ENCODE data around the gene DCTPP1. TPM values are rescaled to one million over a fixed set of nuclear protein-coding genes. Genes with fewer than 3 reads are reported as not detected.

The DCTPP1 gene
- total RNA-seq, 1 donor, result 13.8 TPM

DNA sequence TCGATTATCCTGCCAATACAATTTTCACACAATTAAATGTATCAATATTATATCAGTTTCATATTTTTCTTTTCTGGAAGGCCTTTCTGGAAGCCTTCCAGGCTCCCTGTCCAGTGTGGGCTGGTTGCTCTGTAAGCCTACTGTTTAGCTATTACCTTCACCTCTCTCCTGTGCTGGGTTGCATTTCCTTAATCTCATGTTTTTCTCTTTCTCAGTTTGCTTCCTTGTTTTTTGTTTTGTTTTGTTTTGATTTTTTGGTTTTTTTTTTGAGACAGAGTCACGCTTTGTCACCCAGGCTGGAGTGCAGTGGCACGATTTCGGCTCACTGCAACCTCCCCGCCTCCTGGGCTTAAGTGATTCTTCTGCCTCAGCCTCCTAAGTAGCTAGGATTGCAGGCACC lies 9.0 kb upstream of the DCTPP1 start:
- Histone ChIP-seq H3K4me1 (ENCODE audit: insufficient read depth, low read length) (no peaks in the 10 kb centered on the region), H3K27ac (ENCODE audit: low read depth, low read length) (no peak overlapping the region), H2AFZ (ENCODE audit: low read length) (no peak overlapping the region), H3K4me3 (ENCODE audit: insufficient read depth, low read length) (no peak overlapping the region), H3K27me3 (ENCODE audit: insufficient read depth, low read length) (no peaks in the 10 kb centered on the region), H3K36me3 (ENCODE audit: insufficient read depth, low read length) (peaks cover 4% of the 10 kb centered on the region), H3K4me2 (ENCODE audit: insufficient read depth, low read length) (no peak overlapping the region), H3K79me2 (ENCODE audit: insufficient read depth, low read length) (no peaks in the 10 kb centered on the region), H3K9me3 (ENCODE audit: low read depth, low read length) (no peaks in the 10 kb centered on the region), H4K20me1 (ENCODE audit: insufficient read depth, low read length) (no peaks in the 10 kb centered on the region)
- no peak for DNase-seq (ENCODE audit: insufficient read length, low spot score, missing footprints)
- TF ChIP-seq, protein P1, sequence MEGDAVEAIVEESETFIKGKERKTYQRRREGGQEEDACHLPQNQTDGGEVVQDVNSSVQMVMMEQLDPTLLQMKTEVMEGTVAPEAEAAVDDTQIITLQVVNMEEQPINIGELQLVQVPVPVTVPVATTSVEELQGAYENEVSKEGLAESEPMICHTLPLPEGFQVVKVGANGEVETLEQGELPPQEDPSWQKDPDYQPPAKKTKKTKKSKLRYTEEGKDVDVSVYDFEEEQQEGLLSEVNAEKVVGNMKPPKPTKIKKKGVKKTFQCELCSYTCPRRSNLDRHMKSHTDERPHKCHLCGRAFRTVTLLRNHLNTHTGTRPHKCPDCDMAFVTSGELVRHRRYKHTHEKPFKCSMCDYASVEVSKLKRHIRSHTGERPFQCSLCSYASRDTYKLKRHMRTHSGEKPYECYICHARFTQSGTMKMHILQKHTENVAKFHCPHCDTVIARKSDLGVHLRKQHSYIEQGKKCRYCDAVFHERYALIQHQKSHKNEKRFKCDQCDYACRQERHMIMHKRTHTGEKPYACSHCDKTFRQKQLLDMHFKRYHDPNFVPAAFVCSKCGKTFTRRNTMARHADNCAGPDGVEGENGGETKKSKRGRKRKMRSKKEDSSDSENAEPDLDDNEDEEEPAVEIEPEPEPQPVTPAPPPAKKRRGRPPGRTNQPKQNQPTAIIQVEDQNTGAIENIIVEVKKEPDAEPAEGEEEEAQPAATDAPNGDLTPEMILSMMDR (IDR thresholded peaks at IDR 0.05; ENCODE audit: extremely low read depth, low read depth, low read length), result no peak

DNA sequence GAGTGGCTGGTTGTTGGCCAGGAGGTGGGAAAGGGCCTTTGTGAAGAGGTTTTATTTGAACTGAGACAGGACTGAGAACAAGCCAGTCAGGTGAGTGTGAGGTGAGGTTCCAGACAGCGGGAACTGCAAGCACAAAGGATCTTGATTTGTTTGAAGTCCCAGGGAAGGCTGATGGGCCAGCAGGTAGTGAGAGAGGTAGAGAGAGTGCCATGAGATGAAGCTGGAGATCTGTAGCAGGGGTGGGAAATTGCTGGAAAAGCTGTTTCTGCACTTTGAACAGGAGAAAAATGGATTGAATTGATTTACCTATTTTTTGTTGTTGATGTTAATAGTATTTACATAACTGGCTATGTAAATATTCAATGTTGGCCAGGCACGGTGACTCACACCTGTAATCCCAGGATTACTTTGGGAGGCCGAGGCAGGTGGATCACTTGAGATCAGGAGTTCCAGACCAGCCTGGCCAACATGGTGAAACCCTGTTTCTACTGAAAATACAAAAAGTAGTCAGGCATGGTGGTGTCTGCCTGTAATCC lies 7.7 kb upstream of the DCTPP1 start:
- no peak overlapping the region for H2AFZ ChIP-seq (ENCODE audit: low read length)
- DNase-seq (ENCODE audit: insufficient read length, low spot score, missing footprints), result no peak
- no peak overlapping the region for H3K4me2 ChIP-seq (ENCODE audit: insufficient read depth, low read length)
- H3K36me3 ChIP-seq (ENCODE audit: insufficient read depth, low read length), result no peaks in the 10 kb centered on the region
- no peak overlapping the region for H3K27ac ChIP-seq (ENCODE audit: low read depth, low read length)
- no peak overlapping the region for H3K4me3 ChIP-seq (ENCODE audit: insufficient read depth, low read length)
- no peaks in the 10 kb centered on the region for H3K4me1 ChIP-seq (ENCODE audit: insufficient read depth, low read length)
- no peaks in the 10 kb centered on the region for H3K9me3 ChIP-seq (ENCODE audit: low read depth, low read length)
- H3K79me2 ChIP-seq (ENCODE audit: insufficient read depth, low read length), result no peaks in the 10 kb centered on the region
- H4K20me1 ChIP-seq (ENCODE audit: insufficient read depth, low read length), result no peaks in the 10 kb centered on the region
- TF ChIP-seq, protein P1 (IDR thresholded peaks at IDR 0.05; ENCODE audit: extremely low read depth, low read depth, low read length), result no peak
- no peaks in the 10 kb centered on the region for H3K27me3 ChIP-seq (ENCODE audit: insufficient read depth, low read length)

DNA sequence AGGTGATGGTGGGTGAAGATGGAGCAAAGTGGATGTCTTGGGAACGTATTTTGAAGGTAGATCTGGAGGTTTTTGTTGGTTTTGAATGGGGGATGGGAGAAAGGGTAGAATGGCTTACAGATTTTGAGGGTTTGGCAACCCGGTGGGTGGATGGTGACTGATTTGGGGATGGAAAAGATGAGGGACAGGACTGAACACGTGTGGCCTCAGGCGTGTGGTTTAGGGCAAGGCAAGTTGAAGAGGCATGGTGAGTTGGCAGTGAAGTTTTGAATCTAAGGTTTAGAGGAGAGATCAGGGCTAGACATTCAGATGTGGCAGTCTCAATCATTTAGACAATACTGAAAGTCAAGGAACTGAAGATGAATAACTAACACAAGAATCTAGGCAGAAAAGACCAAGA lies 5.0 kb upstream of the DCTPP1 start:
- Histone ChIP-seq H2AFZ (ENCODE audit: low read length) (no peak overlapping the region), H3K79me2 (ENCODE audit: insufficient read depth, low read length) (no peaks in the 10 kb centered on the region), H3K27ac (ENCODE audit: low read depth, low read length) (no peak overlapping the region), H3K36me3 (ENCODE audit: insufficient read depth, low read length) (no peaks in the 10 kb centered on the region), H3K4me3 (ENCODE audit: insufficient read depth, low read length) (no peak overlapping the region), H3K4me1 (ENCODE audit: insufficient read depth, low read length) (peaks cover 7% of the 10 kb centered on the region), H4K20me1 (ENCODE audit: insufficient read depth, low read length) (no peaks in the 10 kb centered on the region), H3K27me3 (ENCODE audit: insufficient read depth, low read length) (no peaks in the 10 kb centered on the region), H3K4me2 (ENCODE audit: insufficient read depth, low read length) (no peak overlapping the region), H3K9me3 (ENCODE audit: low read depth, low read length) (no peaks in the 10 kb centered on the region)
- no peak for DNase-seq (ENCODE audit: insufficient read length, low spot score, missing footprints)
- TF ChIP-seq, protein P1 (IDR thresholded peaks at IDR 0.05; ENCODE audit: extremely low read depth, low read depth, low read length), result no peak

DNA sequence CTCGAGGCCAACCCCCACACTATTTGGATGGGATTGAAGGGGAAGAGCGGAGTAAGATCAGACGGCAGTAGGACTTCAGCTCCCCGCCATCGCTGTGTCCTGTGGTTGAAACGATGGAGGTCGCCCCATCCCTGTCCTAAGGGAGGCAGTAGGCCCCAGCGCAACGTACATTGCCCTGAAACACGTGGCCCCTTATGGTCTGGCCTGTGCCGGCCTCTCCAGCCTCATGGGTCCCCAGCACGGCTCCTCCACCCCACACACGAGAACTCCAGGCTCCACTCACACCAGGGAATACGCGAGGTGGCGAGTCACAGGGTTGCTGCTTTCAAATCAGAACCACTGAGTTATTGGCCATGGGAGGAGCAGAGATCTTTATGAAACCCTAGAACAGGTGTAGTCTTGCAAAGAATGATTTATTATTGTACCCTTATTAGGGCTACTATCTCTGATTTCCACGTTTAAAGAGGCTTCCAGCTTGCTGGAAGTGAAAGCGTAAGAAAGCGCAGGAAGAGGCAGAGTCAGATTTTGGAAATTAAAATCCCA lies 669 bp upstream of the DCTPP1 start:
- no peaks in the 10 kb centered on the region for H3K27me3 ChIP-seq (ENCODE audit: insufficient read depth, low read length)
- no peaks in the 10 kb centered on the region for H4K20me1 ChIP-seq (ENCODE audit: insufficient read depth, low read length)
- peak overlapping the region; percentile 58 for H3K27ac ChIP-seq (ENCODE audit: low read depth, low read length)
- H3K4me2 ChIP-seq (ENCODE audit: insufficient read depth, low read length), result peak overlapping the region; percentile 99
- no peaks in the 10 kb centered on the region for H3K9me3 ChIP-seq (ENCODE audit: low read depth, low read length)
- DNase-seq (ENCODE audit: insufficient read length, low spot score, missing footprints), result peak; percentile 81
- peak overlapping the region; percentile 97 for H2AFZ ChIP-seq (ENCODE audit: low read length)
- TF ChIP-seq, protein P1 (IDR thresholded peaks at IDR 0.05; ENCODE audit: extremely low read depth, low read depth, low read length), result no peak
- no peaks in the 10 kb centered on the region for H3K36me3 ChIP-seq (ENCODE audit: insufficient read depth, low read length)
- peak overlapping the region; percentile 88 for H3K4me3 ChIP-seq (ENCODE audit: insufficient read depth, low read length)
- H3K4me1 ChIP-seq (ENCODE audit: insufficient read depth, low read length), result peaks cover 20% of the 10 kb centered on the region
- H3K79me2 ChIP-seq (ENCODE audit: insufficient read depth, low read length), result peaks cover 23% of the 10 kb centered on the region
